A549 (cell line): ENCODE results near the gene MADD. TPM values are rescaled to one million over a fixed set of nuclear protein-coding genes. Genes with fewer than 3 reads are reported as not detected.

Experiments
- ATAC-seq, 2 experiments: fragments of 200-7000 bp in 1 of 2; fragments of >200 bp in 1 of 2; cut with Nextera tagmentation in 1 of 2; cut with Tn5 transposase in 1 of 2; 3 replicates each; pipeline versions ENCODE4 v1.8.0 to v1.9.1; 2018 to 2020; ENCODE audit warnings: mild to moderate bottlenecking in 1 of 2, moderate library complexity in 1 of 2
- CTCF ChIA-PET: fragments of 300-600 bp; sonication (Branson Sonifier 250); formaldehyde crosslinking; extraction: SDS; loops from one replicate; lab custom pipeline; 2021; ENCODE audit warnings: antibody characterized with exemption, inconsistent platforms; lab: Yijun Ruan, JAX
- POLR2A ChIA-PET: fragments of 350-600 bp; formaldehyde crosslinking; extraction: SDS; loops from one replicate; lab custom pipeline; 2021; ENCODE audit warnings: antibody characterized with exemption, inconsistent platforms; lab: Yijun Ruan, JAX
- DNase-seq, 2 experiments: peaks; one replicate each; pipeline versions ENCODE4 v3.0.0 to v3.0.0-alpha.2; 2011 to 2016; ENCODE audit warnings: low read depth in 1 of 2, low spot score in 1 of 2
- FAIRE-seq: peaks from 2 replicates; lab custom pipeline; 2011; peaks lifted over from hg19 to GRCh38; lab: Jason Lieb, UNC
- H3K27ac ChIP-seq, 2 experiments: fragments of >200 bp; sonication (Bioruptor Twin); formaldehyde crosslinking; 3 replicates each; pipeline ENCODE4 v1.5.1; 2016 to 2017
- H3K4me1 ChIP-seq: fragments of >200 bp; sonication (Bioruptor Twin); formaldehyde crosslinking; 3 replicates; pipeline ENCODE4 v1.6.1; 2016
- H3K4me2 ChIP-seq: fragments of >200 bp; sonication (Bioruptor Twin); formaldehyde crosslinking; 3 replicates; pipeline ENCODE4 v1.6.1; 2016
- H3K4me3 ChIP-seq: fragments of >200 bp; sonication (Bioruptor Twin); formaldehyde crosslinking; 3 replicates; pipeline ENCODE4 v1.5.1; 2016
- H3K9me3 ChIP-seq: fragments of >200 bp; sonication (Bioruptor Twin); formaldehyde crosslinking; 3 replicates; pipeline ENCODE4 v1.6.1; 2016
- ATOH8 ChIP-seq: fragments of 250-450 bp; sonication (Bioruptor Pico); IDR thresholded peaks from 2 replicates; pipeline ENCODE4 v1.5.0; 2020; ENCODE audit warnings: low read depth, mild to moderate bottlenecking, moderate library complexity
- CHD2 ChIP-seq: fragments of 150-350 bp; IDR thresholded peaks from 2 replicates; pipeline ENCODE4 v1.6.1; 2014; ENCODE audit warnings: low read length; ENCODE audit not compliant: partially characterized antibody
- CTCF ChIP-seq: fragments of >200 bp; sonication (Bioruptor Twin); formaldehyde crosslinking; IDR thresholded peaks from 3 replicates; pipeline ENCODE4 v1.5.1; 2016
- EHF ChIP-seq: fragments of 250-450 bp; sonication (Bioruptor Pico); IDR thresholded peaks from 2 replicates; pipeline ENCODE4 v1.5.0; 2020; ENCODE audit warnings: mild to moderate bottlenecking
- EHMT2 ChIP-seq: fragments of 200-600 bp; sonication (generic); IDR thresholded peaks from 2 replicates; pipeline ENCODE4 v1.6.1; 2016; ENCODE audit warnings: antibody characterized with exemption, low read depth, mild to moderate bottlenecking, moderate library complexity
- FOSL2 ChIP-seq, 2 experiments: fragments of 450-650 bp in 1 of 2; fragments of >200 bp in 1 of 2; sonication (Bioruptor Twin) in 1 of 2; formaldehyde crosslinking; IDR thresholded peaks; 2 replicates each; pipeline versions ENCODE4 v1.5.0 to v1.6.1; 2016 to 2020; ENCODE audit warnings: mild to moderate bottlenecking in 1 of 2, moderate library complexity in 1 of 2
- GATA3 ChIP-seq: IDR thresholded peaks from 2 replicates; pipeline ENCODE4 v1.6.1; 2012; ENCODE audit warnings: borderline replicate concordance
- HMGXB4 ChIP-seq: fragments of 250-450 bp; sonication (Bioruptor Pico); IDR thresholded peaks from 2 replicates; pipeline ENCODE4 v1.5.0; 2021; ENCODE audit warnings: mild to moderate bottlenecking, moderate library complexity, borderline replicate concordance
- HOXB13 ChIP-seq: fragments of 250-450 bp; sonication (Bioruptor Pico); IDR thresholded peaks from 2 replicates; pipeline ENCODE4 v1.5.0; 2020; ENCODE audit warnings: low read depth, mild to moderate bottlenecking, moderate library complexity
- MAX ChIP-seq: IDR thresholded peaks from 2 replicates; pipeline ENCODE4 v1.6.1; 2012
- MAZ ChIP-seq: fragments of 150-350 bp; IDR thresholded peaks from 2 replicates; pipeline ENCODE4 v1.6.1; 2014; ENCODE audit warnings: antibody characterized with exemption, low read depth, low read length, borderline replicate concordance
- POLR2A ChIP-seq: IDR thresholded peaks from 2 replicates; pipeline ENCODE4 v1.6.1; 2012; ENCODE audit warnings: mild to moderate bottlenecking, low read length
- POLR2AphosphoS2 ChIP-seq: conservative IDR thresholded peaks from 2 replicates; pipeline ENCODE4 v1.6.1; 2012; ENCODE audit warnings: low read length, improper control_type of control experiment, inconsistent platforms
- RAD21 ChIP-seq, 2 experiments: fragments of >200 bp in 1 of 2; sonication (Bioruptor Twin) in 1 of 2; formaldehyde crosslinking in 1 of 2; IDR thresholded peaks in 1 of 2; conservative IDR thresholded peaks in 1 of 2; 2 replicates in 1 of 2; 3 replicates in 1 of 2; pipeline ENCODE4 v1.6.1; 2012 to 2018; ENCODE audit warnings: inconsistent platforms in 1 of 2
- RARB ChIP-seq: fragments of 250-450 bp; sonication (Bioruptor Pico); IDR thresholded peaks from 2 replicates; pipeline ENCODE4 v1.8.0; 2021; ENCODE audit warnings: mild to moderate bottlenecking, moderate library complexity
- RCOR1 ChIP-seq: fragments of 150-350 bp; IDR thresholded peaks from 2 replicates; pipeline ENCODE4 v1.6.1; 2014; ENCODE audit warnings: antibody characterized with exemption, low read length, low read depth
- SMC3 ChIP-seq: fragments of >200 bp; sonication (Bioruptor Twin); formaldehyde crosslinking; IDR thresholded peaks from 3 replicates; pipeline ENCODE4 v1.6.1; 2018; ENCODE audit warnings: inconsistent platforms
- ZSCAN20 ChIP-seq: fragments of 250-450 bp; sonication (Bioruptor Pico); IDR thresholded peaks from 2 replicates; pipeline ENCODE4 v1.8.0; 2022; ENCODE audit warnings: mild to moderate bottlenecking, moderate library complexity
- WGBS: methylation state at CpG from one replicate; pipeline ENCODE4 v1.1.6; 2017; ENCODE audit errors: missing lambda C conversion rate; 5-methylcytosine and 5-hydroxymethylcytosine counted together
- polyA plus RNA-seq, 4 experiments: library from polyadenylated mRNA; depleted of rRNA in 3 of 4; stranded (reverse); fragments of >200 nt; fragmentation: RNase III in 1 of 4; extraction: RNeasy Plus Mini Kit Qiagen cat#74134 plus additional on column Dnase treatment in 1 of 4; gene quantifications; 2 replicates in 3 of 4; 3 replicates in 1 of 4; pipeline ENCODE4 v1.2.3, GENCODE V29; 2011 to 2017

The MADD gene
- polyA plus RNA-seq, 2 of the 4 experiments (the other 2 are of a cell fraction) = 16.7 to 25.2 TPM

- no peak for FAIRE-seq
- CTCF ChIA-PET = interaction anchor here (1.0 to 1.5 kb wide), 3 partner anchors 13 to 81 kb away, joined by 3 to 4 read pairs (median 3); partner anchors contain the start of gene NR1H3
Observed at GRCh38 chr11:47338396-47339241, 68.7 kb downstream of the MADD start.

GRCh38 chr11:47340010-47340409, 70.1 kb downstream of the MADD start:
- no peak overlapping the region for H3K4me2 ChIP-seq
- H3K4me1 ChIP-seq = peaks cover 10% of the 10 kb centered on the region; the same call in 2 of the 3 replicates
- POLR2A ChIA-PET = no interaction called here
- no peak for TF ChIP-seq EHMT2
- no peak for TF ChIP-seq GATA3
- no peak for TF ChIP-seq HOXB13 (CRISPR knock-in tag)
- TF ChIP-seq EHF (CRISPR knock-in tag) = no peak
- no peak for TF ChIP-seq POLR2AphosphoS2
- TF ChIP-seq HMGXB4 (CRISPR knock-in tag) = no peak
- no peak for TF ChIP-seq MAX
- no peak for TF ChIP-seq ATOH8 (CRISPR knock-in tag)
- TF ChIP-seq CTCF = no peak
- TF ChIP-seq, all 56 proteins: peak for 0
- Histone ChIP-seq H3K27ac (no peak overlapping the region), H3K9me3 (no peaks in the 10 kb centered on the region), H3K4me3 (no peak overlapping the region)
- WGBS = 85% methylated on average over 9 of the region's 9 CpGs
- CTCF ChIA-PET = interaction anchor here (1.5 kb wide), 1 partner anchor 82 kb away, joined by 3 read pairs; the partner anchor contains the start of gene NR1H3
- FAIRE-seq (no peak), ATAC-seq (no peak), DNase-seq (no peak)

More at GRCh38 chr11:47338396-47339241, 68.7 kb downstream of the MADD start:
- POLR2A ChIA-PET = no interaction called here
- ATAC-seq (no peak), DNase-seq (no peak)
- 90% methylated on average over 23 of the region's 27 CpGs for WGBS
- peaks cover 10% of the 10 kb centered on the region; the same call in 2 of the 3 replicates for H3K4me1 ChIP-seq
- H3K27ac ChIP-seq = peak overlapping the region in 1 of 2 experiments; percentile 74; a peak in 3 of 6 replicates
- H3K4me3 ChIP-seq = no peak overlapping the region
- no peak for TF ChIP-seq RCOR1
- no peak for TF ChIP-seq GATA3
- no peak for TF ChIP-seq RAD21 (conservative IDR thresholded peaks at IDR 0.05 in 1 of 2, IDR thresholded peaks at IDR 0.05 in 1 of 2)
- H3K4me2 ChIP-seq = no peak overlapping the region
- H3K9me3 ChIP-seq = no peaks in the 10 kb centered on the region

GRCh38 chr11:47340980-47341775, 71.2 kb downstream of the MADD start:
- peaks cover 10% of the 10 kb centered on the region; the same call in 2 of the 3 replicates for H3K4me1 ChIP-seq
- no peak overlapping the region for H3K4me3 ChIP-seq
- TF ChIP-seq EHF (CRISPR knock-in tag) = no peak
- TF ChIP-seq MAZ = no peak
- TF ChIP-seq ZSCAN20 (CRISPR knock-in tag) = no peak
- no peak for TF ChIP-seq RARB (CRISPR knock-in tag)
- TF ChIP-seq FOSL2 (IDR thresholded peaks at IDR 0.05) = no peak
- no peak for TF ChIP-seq FOSL2 (CRISPR knock-in tag; IDR thresholded peaks at IDR 0.05)
- no peak for TF ChIP-seq SMC3
- TF ChIP-seq HMGXB4 (CRISPR knock-in tag) = no peak
- no peak for TF ChIP-seq POLR2A
- TF ChIP-seq CHD2 = no peak
- CTCF ChIA-PET = interaction anchor here (0.6 to 6.9 kb wide), 3 partner anchors 8 to 33 kb away, joined by 3 to 40 read pairs (median 4); no protein-coding TSS in a partner anchor
- peak; percentile 32 to 33; a peak in 4 of 6 replicates for ATAC-seq
- 58% methylated on average over 15 of the region's 18 CpGs for WGBS
- POLR2A ChIA-PET = no interaction called here
- no peak for DNase-seq
- no peak overlapping the region for H3K4me2 ChIP-seq
- no peak overlapping the region for H3K27ac ChIP-seq
- no peak for FAIRE-seq
- H3K9me3 ChIP-seq = no peaks in the 10 kb centered on the region
